AG04450 (cell line): Measurements from ENCODE around the gene PIR. TPM values are rescaled to one million over a fixed set of nuclear protein-coding genes. Genes with fewer than 3 reads are reported as not detected.

Experiments
- CTCF ChIA-PET: fragments of 300-600, 350-600 bp; formaldehyde crosslinking; extraction: SDS; loops from one replicate; lab custom pipeline; 2022; ENCODE audit warnings: antibody characterized with exemption, inconsistent platforms; lab: Charles Lee
- POLR2A ChIA-PET: fragments of 350-600 bp; formaldehyde crosslinking; extraction: SDS; loops from one replicate; lab custom pipeline; 2021; ENCODE audit warnings: antibody characterized with exemption, inconsistent platforms; lab: Yijun Ruan, JAX
- DNase-seq: peaks from one replicate; pipeline ENCODE4 v3.0.0-alpha.2; 2011; ENCODE audit warnings: low read depth, low spot score
- H3K27ac ChIP-seq: one replicate; pipeline ENCODE4 v1.5.1; 2012; ENCODE audit warnings: low read depth, low read length, control low read depth
- H3K27me3 ChIP-seq: one replicate; pipeline ENCODE4 v1.6.0; 2012; ENCODE audit warnings: low read length; ENCODE audit not compliant: control insufficient read depth, insufficient read depth
- H3K4me3 ChIP-seq: 2 replicates; pipeline ENCODE4 v1.5.1; 2011; ENCODE audit warnings: mild to moderate bottlenecking, low read depth, low read length, control low read depth
- H3K9me3 ChIP-seq: 2 replicates; pipeline ENCODE4 v1.5.1; 2012; ENCODE audit warnings: low read length; ENCODE audit not compliant: control insufficient read depth, insufficient read depth
- CTCF ChIP-seq: IDR thresholded peaks from 2 replicates; pipeline ENCODE4 v1.5.1; 2011; ENCODE audit warnings: low read depth, low read length, control low read depth, inconsistent platforms
- polyA plus RNA-seq: library from polyadenylated mRNA; depleted of rRNA; stranded (reverse); fragments of >200 nt; gene quantifications from 2 replicates; pipeline ENCODE4 v1.2.3, GENCODE V29; 2011

The PIR gene
- polyA plus RNA-seq, 1 experiment: 42.5 TPM

- no peaks in the 10 kb centered on the region for H3K27me3 ChIP-seq
- no peaks in the 10 kb centered on the region for H3K9me3 ChIP-seq
- ChIA-PET POLR2A (no interaction called here), CTCF (no interaction called here)
- DNase-seq: no peak
- H3K27ac ChIP-seq: no peak overlapping the region
- TF ChIP-seq CTCF: no peak
- H3K4me3 ChIP-seq: no peak overlapping the region
Observed at GRCh38 chrX:15410430-15410829, 82.7 kb downstream of the PIR start.

- DNase-seq: no peak
Observed at GRCh38 chrX:15405846-15406245, 87.3 kb downstream of the PIR start.

GRCh38 chrX:15404401-15405096, 88.6 kb downstream of the PIR start:
- no peaks in the 10 kb centered on the region for H3K27me3 ChIP-seq
- no peak for DNase-seq
- H3K27ac ChIP-seq: no peak overlapping the region
- CTCF ChIA-PET: no interaction called here
- H3K9me3 ChIP-seq: no peaks in the 10 kb centered on the region
- POLR2A ChIA-PET: no interaction called here
- TF ChIP-seq CTCF: no peak
- no peak overlapping the region for H3K4me3 ChIP-seq

More at GRCh38 chrX:15405846-15406245, 87.3 kb downstream of the PIR start:
- POLR2A ChIA-PET: interaction anchor here (0.6 kb wide), 1 partner anchor 60 kb away, joined by 4 read pairs; no protein-coding TSS in a partner anchor
- no peak overlapping the region for H3K27ac ChIP-seq
- CTCF ChIA-PET: interaction anchor here (0.8 to 1.1 kb wide), 2 partner anchors 57 to 66 kb away, joined by 3 read pairs; no protein-coding TSS in a partner anchor
- TF ChIP-seq CTCF: no peak
- H3K4me3 ChIP-seq: no peak overlapping the region
- H3K27me3 ChIP-seq: no peaks in the 10 kb centered on the region
- H3K9me3 ChIP-seq: no peaks in the 10 kb centered on the region

GRCh38 chrX:15401378-15401777, 91.8 kb downstream of the PIR start:
- no peak overlapping the region for H3K4me3 ChIP-seq
- TF ChIP-seq CTCF: no peak
- no peaks in the 10 kb centered on the region for H3K27me3 ChIP-seq
- DNase-seq: no peak
- no peaks in the 10 kb centered on the region for H3K9me3 ChIP-seq
- no peak overlapping the region for H3K27ac ChIP-seq
- ChIA-PET CTCF (no interaction called here), POLR2A (no interaction called here)

- Histone ChIP-seq H3K4me3 (no peak overlapping the region), H3K9me3 (no peaks in the 10 kb centered on the region), H3K27ac (no peak overlapping the region), H3K27me3 (no peaks in the 10 kb centered on the region)
- TF ChIP-seq CTCF: no peak
- no peak for DNase-seq
- ChIA-PET CTCF (no interaction called here), POLR2A (no interaction called here)
Observed at GRCh38 chrX:15399962-15400391, 93.2 kb downstream of the PIR start.
